ENCODE data around the gene SLC23A2. TPM values are rescaled to one million over a fixed set of nuclear protein-coding genes. Genes with fewer than 3 reads are reported as not detected.

Gene SLC23A2
- polyA plus RNA-seq, 3 donors: 3.3 to 28.4 (median 6.4) TPM

DNA sequence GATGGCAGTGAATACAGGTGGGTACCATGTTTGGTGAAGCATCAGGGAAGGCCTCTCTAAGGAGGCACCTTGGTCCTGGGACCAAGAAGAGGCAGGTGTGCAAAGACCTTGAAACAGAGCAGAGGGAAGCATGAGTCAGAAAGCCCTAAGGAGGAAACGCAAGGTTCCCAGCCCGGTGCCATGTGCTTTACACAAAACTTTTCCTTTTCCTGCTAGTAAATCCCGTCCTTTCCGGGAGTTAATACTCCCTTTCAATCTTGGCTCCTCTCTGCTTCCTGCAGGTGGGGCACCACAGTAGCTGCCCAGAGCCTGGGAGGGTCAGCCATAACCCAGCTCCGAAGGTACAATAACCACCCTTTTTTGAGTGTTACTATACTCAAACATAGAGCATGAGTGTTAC lies 19.4 kb upstream of the SLC23A2 start:
- Histone ChIP-seq H4K20me1 (ENCODE audit: insufficient read depth, low read length) (no peaks in the 10 kb centered on the region), H3K79me2 (ENCODE audit: insufficient read depth, low read length) (no peaks in the 10 kb centered on the region), H3K27me3 (ENCODE audit: control insufficient read depth in 2 of 2, insufficient read depth in 2 of 2, low read length in 2 of 2) (no peaks in the 10 kb centered on the region), H3K4me2 (replicated peaks; ENCODE audit: extremely low read depth, low read length, poor library complexity, severe bottlenecking) (no peak overlapping the region), H3K4me3 (replicated peaks in 1 of 3; ENCODE audit: low read depth in 2 of 3, low read length in 3 of 3) (no peak overlapping the region), H3K36me3 (replicated peaks in 1 of 2; ENCODE audit: control insufficient read depth in 1 of 2, insufficient read depth in 2 of 2, low read length in 2 of 2) (no peaks in the 10 kb centered on the region), H3K4me1 (ENCODE audit: control insufficient read depth in 1 of 2, insufficient read depth in 2 of 2, low read length in 2 of 2) (peaks cover 17 to 19% of the 10 kb centered on the region in 2 donors), H3K9ac (ENCODE audit: insufficient read depth, low read length, poor library complexity, severe bottlenecking) (no peak overlapping the region), H3K27ac (ENCODE audit: low read depth in 1 of 2, low read length in 2 of 2) (no peak overlapping the region), H2AFZ (ENCODE audit: insufficient read depth, low read depth, low read length, poor library complexity, severe bottlenecking) (no peak overlapping the region), H3K9me3 (replicated peaks in 1 of 2; ENCODE audit: control insufficient read depth in 1 of 2, insufficient read depth in 1 of 2, low read length in 2 of 2) (no peaks in the 10 kb centered on the region)
- TF ChIP-seq, protein P1, sequence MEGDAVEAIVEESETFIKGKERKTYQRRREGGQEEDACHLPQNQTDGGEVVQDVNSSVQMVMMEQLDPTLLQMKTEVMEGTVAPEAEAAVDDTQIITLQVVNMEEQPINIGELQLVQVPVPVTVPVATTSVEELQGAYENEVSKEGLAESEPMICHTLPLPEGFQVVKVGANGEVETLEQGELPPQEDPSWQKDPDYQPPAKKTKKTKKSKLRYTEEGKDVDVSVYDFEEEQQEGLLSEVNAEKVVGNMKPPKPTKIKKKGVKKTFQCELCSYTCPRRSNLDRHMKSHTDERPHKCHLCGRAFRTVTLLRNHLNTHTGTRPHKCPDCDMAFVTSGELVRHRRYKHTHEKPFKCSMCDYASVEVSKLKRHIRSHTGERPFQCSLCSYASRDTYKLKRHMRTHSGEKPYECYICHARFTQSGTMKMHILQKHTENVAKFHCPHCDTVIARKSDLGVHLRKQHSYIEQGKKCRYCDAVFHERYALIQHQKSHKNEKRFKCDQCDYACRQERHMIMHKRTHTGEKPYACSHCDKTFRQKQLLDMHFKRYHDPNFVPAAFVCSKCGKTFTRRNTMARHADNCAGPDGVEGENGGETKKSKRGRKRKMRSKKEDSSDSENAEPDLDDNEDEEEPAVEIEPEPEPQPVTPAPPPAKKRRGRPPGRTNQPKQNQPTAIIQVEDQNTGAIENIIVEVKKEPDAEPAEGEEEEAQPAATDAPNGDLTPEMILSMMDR (IDR thresholded peaks at IDR 0.05): no peak
- Mint-ChIP-seq H3K36me3 (no peaks in the 10 kb centered on the region), H3K4me3 (no peak overlapping the region), H3K27me3 (ENCODE audit: low read depth in 3 of 3) (peaks cover 0 to 3% (median 1%) of the 10 kb centered on the region in 3 donors), H3K9me3 (peaks cover 0 to 4% (median 0%) of the 10 kb centered on the region in 7 donors), H3K4me1 (peaks cover 17% of the 10 kb centered on the region), H3K27ac (peak overlapping the region in 1 of 7 donors; percentile 39)
- 86% methylated on average over 4 of the region's 5 CpGs for WGBS (ENCODE audit: insufficient coverage)
- intact Hi-C loops (cut with micrococcal nuclease): no loop called here
- no peak for DNase-seq

DNA sequence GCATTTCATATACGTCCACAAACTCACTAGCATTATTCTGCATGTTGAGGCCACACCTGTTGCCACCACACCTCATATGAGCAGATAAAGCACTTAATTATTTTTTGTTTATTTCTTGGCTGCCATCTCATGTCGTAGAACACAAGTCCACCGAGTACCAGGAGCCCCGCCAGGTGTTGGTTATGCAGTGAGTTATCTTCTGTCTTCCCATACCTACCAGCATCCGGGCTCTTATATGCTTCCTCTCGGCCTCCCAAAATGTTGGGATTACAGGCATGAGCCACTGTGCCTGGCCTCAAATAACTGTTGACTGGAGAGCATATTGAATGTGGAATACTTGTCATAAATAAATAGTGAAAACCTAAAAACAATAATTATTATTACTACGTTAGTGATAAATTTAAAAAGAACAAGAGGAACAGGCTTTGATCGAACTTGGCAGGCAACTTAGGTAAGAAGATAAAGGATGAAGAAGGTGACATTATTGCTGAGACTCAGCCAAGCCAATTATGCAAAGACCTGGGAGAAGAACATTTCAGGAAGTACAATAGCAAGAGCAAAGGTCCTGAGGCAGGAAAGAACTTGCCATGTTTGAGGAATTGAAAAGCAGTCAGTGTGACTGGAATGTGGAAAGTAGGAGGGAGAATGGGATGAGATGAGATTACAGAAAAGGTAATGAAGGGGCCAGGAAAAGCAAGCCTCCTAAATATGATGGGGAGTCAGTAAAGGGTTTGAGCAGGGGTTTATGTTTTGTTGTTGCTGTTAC lies 12.6 kb upstream of the SLC23A2 start:
- TF ChIP-seq, protein P1 (IDR thresholded peaks at IDR 0.05): no peak
- Histone ChIP-seq H3K4me3 (replicated peaks in 1 of 3; ENCODE audit: low read depth in 2 of 3, low read length in 3 of 3) (no peak overlapping the region), H3K9ac (ENCODE audit: insufficient read depth, low read length, poor library complexity, severe bottlenecking) (no peak overlapping the region), H3K4me2 (replicated peaks; ENCODE audit: extremely low read depth, low read length, poor library complexity, severe bottlenecking) (no peak overlapping the region), H3K27ac (ENCODE audit: low read depth in 1 of 2, low read length in 2 of 2) (no peak overlapping the region), H2AFZ (ENCODE audit: insufficient read depth, low read depth, low read length, poor library complexity, severe bottlenecking) (no peak overlapping the region), H4K20me1 (ENCODE audit: insufficient read depth, low read length) (no peaks in the 10 kb centered on the region), H3K4me1 (ENCODE audit: control insufficient read depth in 1 of 2, insufficient read depth in 2 of 2, low read length in 2 of 2) (peaks cover 17 to 23% of the 10 kb centered on the region in 2 donors), H3K79me2 (ENCODE audit: insufficient read depth, low read length) (no peaks in the 10 kb centered on the region), H3K9me3 (replicated peaks in 1 of 2; ENCODE audit: control insufficient read depth in 1 of 2, insufficient read depth in 1 of 2, low read length in 2 of 2) (no peaks in the 10 kb centered on the region), H3K36me3 (replicated peaks in 1 of 2; ENCODE audit: control insufficient read depth in 1 of 2, insufficient read depth in 2 of 2, low read length in 2 of 2) (no peaks in the 10 kb centered on the region), H3K27me3 (ENCODE audit: control insufficient read depth in 2 of 2, insufficient read depth in 2 of 2, low read length in 2 of 2) (no peaks in the 10 kb centered on the region)
- H3K4me1 Mint-ChIP-seq: peaks cover 17% of the 10 kb centered on the region
- intact Hi-C loops (cut with micrococcal nuclease): no loop called here
- no peak overlapping the region for H3K4me3 Mint-ChIP-seq
- peaks cover 0 to 3% (median under 1%) of the 10 kb centered on the region in 3 donors for H3K27me3 Mint-ChIP-seq (ENCODE audit: low read depth in 3 of 3)
- no peak overlapping the region for H3K27ac Mint-ChIP-seq
- peaks cover 0 to 3% (median 0%) of the 10 kb centered on the region in 7 donors for H3K9me3 Mint-ChIP-seq
- WGBS (ENCODE audit: insufficient coverage): 100% methylated on average over 1 of the region's 8 CpGs
- DNase-seq: no peak
- H3K36me3 Mint-ChIP-seq: no peaks in the 10 kb centered on the region
